Ishikawa (cell line): ENCODE measurements around the gene KIAA1549.

Experiments
- CREB1 ChIP-seq: IDR thresholded peaks from 2 replicates; pipeline ENCODE4 v1.6.1; 2012; ENCODE audit warnings: low read depth
- TF ChIP-seq, protein P1 (sequence below): IDR thresholded peaks from 2 replicates; pipeline ENCODE4 v1.6.1; 2012; ENCODE audit warnings: low read depth, mild to moderate bottlenecking

- TF ChIP-seq, protein P1, sequence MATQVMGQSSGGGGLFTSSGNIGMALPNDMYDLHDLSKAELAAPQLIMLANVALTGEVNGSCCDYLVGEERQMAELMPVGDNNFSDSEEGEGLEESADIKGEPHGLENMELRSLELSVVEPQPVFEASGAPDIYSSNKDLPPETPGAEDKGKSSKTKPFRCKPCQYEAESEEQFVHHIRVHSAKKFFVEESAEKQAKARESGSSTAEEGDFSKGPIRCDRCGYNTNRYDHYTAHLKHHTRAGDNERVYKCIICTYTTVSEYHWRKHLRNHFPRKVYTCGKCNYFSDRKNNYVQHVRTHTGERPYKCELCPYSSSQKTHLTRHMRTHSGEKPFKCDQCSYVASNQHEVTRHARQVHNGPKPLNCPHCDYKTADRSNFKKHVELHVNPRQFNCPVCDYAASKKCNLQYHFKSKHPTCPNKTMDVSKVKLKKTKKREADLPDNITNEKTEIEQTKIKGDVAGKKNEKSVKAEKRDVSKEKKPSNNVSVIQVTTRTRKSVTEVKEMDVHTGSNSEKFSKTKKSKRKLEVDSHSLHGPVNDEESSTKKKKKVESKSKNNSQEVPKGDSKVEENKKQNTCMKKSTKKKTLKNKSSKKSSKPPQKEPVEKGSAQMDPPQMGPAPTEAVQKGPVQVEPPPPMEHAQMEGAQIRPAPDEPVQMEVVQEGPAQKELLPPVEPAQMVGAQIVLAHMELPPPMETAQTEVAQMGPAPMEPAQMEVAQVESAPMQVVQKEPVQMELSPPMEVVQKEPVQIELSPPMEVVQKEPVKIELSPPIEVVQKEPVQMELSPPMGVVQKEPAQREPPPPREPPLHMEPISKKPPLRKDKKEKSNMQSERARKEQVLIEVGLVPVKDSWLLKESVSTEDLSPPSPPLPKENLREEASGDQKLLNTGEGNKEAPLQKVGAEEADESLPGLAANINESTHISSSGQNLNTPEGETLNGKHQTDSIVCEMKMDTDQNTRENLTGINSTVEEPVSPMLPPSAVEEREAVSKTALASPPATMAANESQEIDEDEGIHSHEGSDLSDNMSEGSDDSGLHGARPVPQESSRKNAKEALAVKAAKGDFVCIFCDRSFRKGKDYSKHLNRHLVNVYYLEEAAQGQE = no peak
- no peak for TF ChIP-seq CREB1
Observed at GRCh38 chr7:138951953-138952352, 29.2 kb downstream of the KIAA1549 start.
